Endothelial cell of umbilical vein (primary cell): ENCODE measurements around the gene TRABD. TPM values are rescaled to one million over a fixed set of nuclear protein-coding genes. Genes with fewer than 3 reads are reported as not detected.

Source experiments
- BruUV-seq: library from RNA; stranded (reverse); fragments of 400-500 nt; replicated peaks from 2 replicates; lab custom pipeline; 2021; lab: Mats Ljungman, UMichigan
- CTCF ChIA-PET: fragments of 300-600, 350-600 bp; sonication (Branson Sonifier 250); formaldehyde crosslinking; loops from one replicate; lab custom pipeline; 2021; ENCODE audit warnings: antibody characterized with exemption, inconsistent platforms; lab: Charles Lee
- POLR2A ChIA-PET: fragments of 300-600, 350-600 bp; sonication (Branson Sonifier 250); formaldehyde crosslinking; loops from one replicate; lab custom pipeline; 2021; ENCODE audit warnings: antibody characterized with exemption, inconsistent platforms; lab: Charles Lee
- DNase-seq: peaks from one replicate; pipeline ENCODE4 v3.0.0-alpha.2; 2011; ENCODE audit warnings: low read depth, low spot score
- FAIRE-seq: peaks from 2 replicates; lab custom pipeline; 2011; peaks lifted over from hg19 to GRCh38; lab: Jason Lieb, UNC
- H2AFZ ChIP-seq: 2 replicates; pipeline ENCODE4 v1.6.0; 2012; ENCODE audit warnings: low read depth, low read length, control low read depth, inconsistent platforms
- H3K27ac ChIP-seq: 2 replicates; pipeline ENCODE4 v1.5.1; 2011; ENCODE audit warnings: low read depth, mild to moderate bottlenecking, control low read depth, low read length, moderate library complexity; ENCODE audit not compliant: insufficient read depth
- H3K27me3 ChIP-seq, 2 experiments: 2 replicates each; pipeline versions ENCODE4 v1.6.0 to v1.6.1; 2011; ENCODE audit warnings: low read length in 2 of 2, mixed read lengths in 1 of 2; ENCODE audit not compliant: control insufficient read depth in 2 of 2, insufficient read depth in 2 of 2
- H3K36me3 ChIP-seq, 2 experiments: 2 replicates in 1 of 2; 3 replicates in 1 of 2; pipeline ENCODE4 v1.5.1; 2011; ENCODE audit warnings: low read length in 2 of 2, mild to moderate bottlenecking in 1 of 2, moderate library complexity in 1 of 2; ENCODE audit not compliant: control insufficient read depth in 2 of 2, insufficient read depth in 2 of 2; ENCODE audit errors: extremely low read depth in 1 of 2
- H3K4me1 ChIP-seq: 3 replicates; pipeline ENCODE4 v1.5.1; 2011; ENCODE audit warnings: mild to moderate bottlenecking, low read length; ENCODE audit not compliant: control insufficient read depth, insufficient read depth; ENCODE audit errors: extremely low read depth
- H3K4me2 ChIP-seq: 2 replicates; pipeline ENCODE4 v1.6.1; 2011; ENCODE audit warnings: low read length, control low read depth, mixed read lengths; ENCODE audit not compliant: insufficient read depth
- H3K4me3 ChIP-seq, 3 experiments: fragments of 200-600 bp in 1 of 3; sonication (generic), shearing (Covaris generic) in 1 of 3; replicated peaks in 1 of 3; 2 replicates each; pipeline ENCODE4 v1.5.1; 2011 to 2016; ENCODE audit warnings: control low read depth in 3 of 3, low read length in 3 of 3, mild to moderate bottlenecking in 2 of 3, inconsistent platforms in 1 of 3, low read depth in 1 of 3, moderate library complexity in 1 of 3; ENCODE audit not compliant: insufficient read depth in 1 of 3
- H3K79me2 ChIP-seq: 2 replicates; pipeline ENCODE4 v1.6.0; 2012; ENCODE audit warnings: low read length, inconsistent platforms; ENCODE audit not compliant: control insufficient read depth, insufficient read depth
- H3K9ac ChIP-seq: replicated peaks from 2 replicates; pipeline ENCODE3; 2011; ENCODE audit warnings: low read length, control low read depth; ENCODE audit not compliant: insufficient read depth; ENCODE audit errors: extremely low read depth
- H3K9me1 ChIP-seq: replicated peaks from 3 replicates; pipeline ENCODE4 v1.6.0; 2011; ENCODE audit warnings: mild to moderate bottlenecking, low read length; ENCODE audit not compliant: control insufficient read depth, insufficient read depth; ENCODE audit errors: extremely low read depth
- H3K9me3 ChIP-seq: replicated peaks from 2 replicates; pipeline ENCODE4 v1.5.1; 2012; ENCODE audit warnings: low read length, inconsistent platforms; ENCODE audit not compliant: control insufficient read depth, insufficient read depth
- H4K20me1 ChIP-seq: replicated peaks from 2 replicates; pipeline ENCODE3; 2011; ENCODE audit warnings: mild to moderate bottlenecking, low read length; ENCODE audit not compliant: control insufficient read depth, insufficient read depth; ENCODE audit errors: extremely low read depth
- CTCF ChIP-seq, 2 donors: IDR thresholded peaks; 1 replicate in 1 of 2; 2 replicates in 1 of 2; pipeline ENCODE4 v1.5.1; 2011; ENCODE audit warnings: low read length in 2 of 2, mild to moderate bottlenecking in 2 of 2, moderate library complexity in 2 of 2, control low read depth in 1 of 2, inconsistent platforms in 1 of 2, low read depth in 1 of 2; ENCODE audit not compliant: insufficient read depth in 1 of 2; ENCODE audit errors: extremely low read depth in 1 of 2
- EZH2 ChIP-seq: IDR thresholded peaks from 2 replicates; pipeline ENCODE4 v1.6.1; 2012; ENCODE audit warnings: borderline replicate concordance, low read depth, mild to moderate bottlenecking, moderate library complexity, low read length, inconsistent platforms; ENCODE audit not compliant: severe bottlenecking
- FOS ChIP-seq: IDR thresholded peaks from 2 replicates; pipeline ENCODE4 v1.6.1; 2011; ENCODE audit warnings: mild to moderate bottlenecking, low read length, moderate library complexity, borderline replicate concordance; ENCODE audit not compliant: insufficient read depth
- GATA2 ChIP-seq: IDR thresholded peaks from 2 replicates; pipeline ENCODE4 v1.7.0; 2011; ENCODE audit warnings: low read depth, mild to moderate bottlenecking, moderate library complexity, mixed read lengths, low read length; ENCODE audit not compliant: insufficient read length, insufficient read depth
- JUN ChIP-seq: IDR thresholded peaks from 2 replicates; pipeline ENCODE4 v1.6.1; 2011; ENCODE audit warnings: borderline replicate concordance, low read depth; ENCODE audit not compliant: insufficient read length, insufficient read depth
- MYC ChIP-seq: IDR thresholded peaks from one replicate; pipeline ENCODE4 v1.6.1; 2011; ENCODE audit warnings: mild to moderate bottlenecking, low read depth, low read length
- POLR2A ChIP-seq: IDR thresholded peaks from 2 replicates; pipeline ENCODE4 v1.6.1; 2012; ENCODE audit warnings: low read depth, mild to moderate bottlenecking, control low read depth, low read length
- POLR2AphosphoS5 ChIP-seq: IDR thresholded peaks from 2 replicates; pipeline ENCODE4 v1.6.1; 2012; ENCODE audit warnings: low read depth, mild to moderate bottlenecking, control low read depth, low read length, moderate library complexity; ENCODE audit not compliant: insufficient read depth
- dilution Hi-C: fragments of 300-500 bp; cut with MboI; formaldehyde crosslinking; loops from one replicate; pipeline ENCODE4 v1.15.0; 2019; ENCODE audit warnings: low sequenced_read_pairs; ENCODE audit not compliant: extremely low pct_ligation_motif_present
- intact Hi-C: fragments of 100-400 bp; cut with micrococcal nuclease; formaldehyde crosslinking; loops from one replicate; pipeline ENCODE4 v1.10.0; 2022
- polyA plus RNA-seq, 4 experiments: library from polyadenylated mRNA; depleted of rRNA in 3 of 4; stranded (reverse) in 3 of 4; unstranded in 1 of 4; fragments of >200 nt; gene quantifications; 2 replicates each; pipeline versions ENCODE4 v1.2.1 to v1.2.3, GENCODE V29; 2011 to 2012; ENCODE audit warnings: missing spikeins in 1 of 4
- total RNA-seq: library from RNA; stranded (reverse); gene quantifications from 2 replicates; pipeline ENCODE4 v1.2.3, GENCODE V29; 2021
- TF ChIP-seq, protein P1 (sequence below): IDR thresholded peaks from 2 replicates; pipeline ENCODE4 v1.6.1; 2011; ENCODE audit not compliant: insufficient read depth, insufficient read length

Gene TRABD
- total and polyA plus RNA-seq, 2 donors (not counting 3 experiments of a cell fraction or from before 2014, with no cell fraction given) = 46.8 to 48.4 TPM

DNA sequence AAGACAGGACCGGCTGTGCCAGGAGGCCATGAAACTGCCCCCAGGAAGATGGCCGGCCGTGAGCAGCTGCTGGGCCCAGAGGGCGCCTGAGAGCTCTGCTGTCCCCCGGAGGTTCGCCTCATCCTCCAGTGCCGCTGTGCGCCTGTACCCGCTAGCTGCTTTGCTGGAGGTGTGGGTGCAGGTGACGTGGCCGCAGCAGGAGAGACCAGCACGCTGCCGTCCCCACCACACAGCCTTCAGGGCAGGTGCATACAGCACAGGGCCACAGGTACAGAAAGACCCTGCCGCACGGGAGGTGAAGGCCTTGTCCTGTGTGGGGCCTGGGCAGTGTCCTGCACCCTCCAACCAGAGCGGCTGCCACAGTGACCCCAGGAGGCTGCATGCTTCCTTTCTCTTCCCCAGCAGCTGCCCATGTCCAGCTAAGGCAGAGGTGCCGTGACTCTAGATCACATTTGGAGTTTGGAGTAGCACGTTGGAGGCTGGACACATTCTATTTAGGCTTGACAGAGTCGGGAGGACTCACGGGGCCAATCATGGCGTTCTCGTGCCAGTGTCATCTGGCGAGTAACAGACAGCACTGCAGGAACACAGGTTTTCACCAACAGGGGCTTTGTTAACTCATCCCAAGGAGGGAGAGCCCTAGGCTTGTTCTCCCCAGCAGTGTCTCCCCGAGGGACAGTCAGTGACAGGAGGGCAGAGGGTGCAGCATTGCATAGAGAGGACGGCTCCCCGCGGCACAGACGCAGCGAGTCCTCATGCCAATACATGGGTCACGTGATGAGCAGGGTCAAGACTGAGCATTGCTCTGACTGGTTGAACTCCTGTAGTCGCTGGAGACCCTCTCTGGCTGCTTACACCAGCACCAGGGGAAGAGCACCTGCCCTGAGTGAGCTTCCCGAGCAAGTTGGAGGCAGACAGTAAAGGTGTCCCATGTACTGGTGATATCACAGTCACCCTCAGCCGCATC is 33.9 kb upstream of the TRABD start:
- no peaks in the 10 kb centered on the region for H3K9me3 ChIP-seq
- no peak overlapping the region for H3K4me3 ChIP-seq
- no peak overlapping the region for H3K27ac ChIP-seq
- DNase-seq (no peak), FAIRE-seq (no peak)
- no peaks in the 10 kb centered on the region for H4K20me1 ChIP-seq
- dilution Hi-C loops (no loop called here), intact Hi-C loops (no loop called here)
- no peak overlapping the region for H3K9ac ChIP-seq
- H3K27me3 ChIP-seq = no peaks in the 10 kb centered on the region
- no peak overlapping the region for H3K4me2 ChIP-seq
- no peaks in the 10 kb centered on the region for H3K9me1 ChIP-seq
- ChIA-PET POLR2A (no interaction called here), CTCF (interaction anchor here (0.8 kb wide), 1 partner anchor 39 kb away, joined by 3 read pairs; no protein-coding TSS in a partner anchor)
- H3K36me3 ChIP-seq = peaks cover 15 to 39% of the 10 kb centered on the region in 2 experiments
- no peaks in the 10 kb centered on the region for H3K79me2 ChIP-seq
- TF ChIP-seq, protein P1, sequence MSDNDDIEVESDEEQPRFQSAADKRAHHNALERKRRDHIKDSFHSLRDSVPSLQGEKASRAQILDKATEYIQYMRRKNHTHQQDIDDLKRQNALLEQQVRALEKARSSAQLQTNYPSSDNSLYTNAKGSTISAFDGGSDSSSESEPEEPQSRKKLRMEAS = no peak
- TF ChIP-seq FOS = no peak
- no peak overlapping the region for H2AFZ ChIP-seq
- H3K4me1 ChIP-seq = no peaks in the 10 kb centered on the region
- BruUV-seq = no TSS peak

- H3K4me1 ChIP-seq = no peaks in the 10 kb centered on the region
- dilution Hi-C loops = no loop called here
- H3K36me3 ChIP-seq = peaks cover 19 to 40% of the 10 kb centered on the region in 2 experiments
- H3K27ac ChIP-seq = no peak overlapping the region
- TF ChIP-seq EZH2 = no peak
- no peak for TF ChIP-seq GATA2
- no peak for TF ChIP-seq POLR2AphosphoS5
- TF ChIP-seq CTCF (IDR thresholded peaks at IDR 0.05; ENCODE audit: extremely low read depth in 1 of 2, insufficient read depth in 1 of 2, low read depth in 1 of 2, low read length in 2 of 2) = no peak
- TF ChIP-seq, protein P1 = no peak
- no peak for TF ChIP-seq POLR2A
- no peak for TF ChIP-seq MYC
- no peak for TF ChIP-seq JUN
- TF ChIP-seq FOS = no peak
- no peak for DNase-seq
- no peaks in the 10 kb centered on the region for H3K9me3 ChIP-seq
- H3K4me3 ChIP-seq = no peak overlapping the region
- no peaks in the 10 kb centered on the region for H3K27me3 ChIP-seq
- intact Hi-C loops = no loop called here
- ChIA-PET CTCF (no interaction called here), POLR2A (no interaction called here)
- FAIRE-seq = no peak
- no peak overlapping the region for H3K9ac ChIP-seq
- H2AFZ ChIP-seq = no peak overlapping the region
- no peaks in the 10 kb centered on the region for H3K9me1 ChIP-seq
- no TSS peak for BruUV-seq
- no peak overlapping the region for H3K4me2 ChIP-seq
- H3K79me2 ChIP-seq = no peaks in the 10 kb centered on the region
- H4K20me1 ChIP-seq = no peaks in the 10 kb centered on the region
Measured at GRCh38 chr22:50153056-50153755, 32.5 kb upstream of the TRABD start.
